ENCODE measurements around the gene KIF17.
"Not testable (repeated sequence)": the region's sequence is repeated elsewhere in the genome, so short reads cannot be mapped to it uniquely, and the experiment has no call there.

Gene KIF17

GRCh38 chr1:20726932-20727745, 9.3 kb upstream of the KIF17 start:
- no peak for DNase-seq

- no peak for DNase-seq
Observed at GRCh38 chr1:20726118-20726911, 8.5 kb upstream of the KIF17 start.

- no peak for DNase-seq
Observed at GRCh38 chr1:20725189-20726117, 7.6 kb upstream of the KIF17 start.

GRCh38 chr1:20724364-20725188, 6.8 kb upstream of the KIF17 start:
- DNase-seq = no peak

GRCh38 chr1:20723537-20724363, 5.9 kb upstream of the KIF17 start:
- DNase-seq = no peak

GRCh38 chr1:20723159-20723536, 5.3 kb upstream of the KIF17 start:
- DNase-seq = no peak

- no peak for DNase-seq
Observed at GRCh38 chr1:20721117-20722061, 3.6 kb upstream of the KIF17 start.

- DNase-seq = no peak
Observed at GRCh38 chr1:20720631-20721091, 2.9 kb upstream of the KIF17 start.

GRCh38 chr1:20719871-20720620, 2.2 kb upstream of the KIF17 start:
- no peak for DNase-seq

GRCh38 chr1:20719261-20719660, 1.5 kb upstream of the KIF17 start:
- DNase-seq = no peak

GRCh38 chr1:20718343-20718882, 606 bp upstream of the KIF17 start:
- not testable (repeated sequence) for DNase-seq

GRCh38 chr1:20716232-20716631, 1.6 kb downstream of the KIF17 start:
- DNase-seq = no peak

- DNase-seq = no peak
Observed at GRCh38 chr1:20715406-20715805, 2.4 kb downstream of the KIF17 start.

GRCh38 chr1:20713440-20713839, 4.4 kb downstream of the KIF17 start:
- no peak for DNase-seq

GRCh38 chr1:20712215-20712577, 5.6 kb downstream of the KIF17 start:
- DNase-seq = no peak

GRCh38 chr1:20711285-20712214, 6.3 kb downstream of the KIF17 start:
- no peak for DNase-seq

- no peak for DNase-seq
Observed at GRCh38 chr1:20710469-20711284, 7.1 kb downstream of the KIF17 start.

All from CD4-positive, alpha-beta T cell treated with Interleukin-21 for 1 hour (primary cell).